ENCODE data around the gene FAM13C.
"Not testable (repeated sequence)": the region's sequence is repeated elsewhere in the genome, so short reads cannot be mapped to it uniquely, and the experiment has no call there.

FAM13C gene

DNA sequence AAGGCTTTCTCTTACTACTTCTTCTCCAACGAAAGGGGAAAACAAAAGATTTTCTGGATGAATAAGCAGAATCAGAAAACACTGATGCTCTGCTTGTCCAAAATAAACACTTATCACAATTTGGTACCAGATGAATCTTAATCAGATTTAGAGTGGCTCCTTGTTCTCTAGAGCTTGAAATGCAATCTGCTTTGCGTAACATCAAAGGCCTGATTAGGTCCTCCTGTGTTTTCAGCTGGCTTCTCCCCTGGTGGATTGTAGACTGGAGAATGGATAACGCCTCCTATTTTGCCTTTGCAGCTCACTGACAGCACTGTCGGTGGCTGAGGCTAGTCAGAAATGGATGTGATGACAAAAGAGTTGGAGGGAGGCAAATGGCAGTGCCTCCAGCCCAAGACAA, 91.2 kb downstream of the FAM13C start:
- DNase-seq, result no peak

GRCh38 chr10:59270492-59270891, 91.9 kb downstream of the FAM13C start:
- DNase-seq, result no peak

- DNase-seq, result no peak
These were observed 92.7 kb downstream of the FAM13C start for GRCh38 chr10:59269651-59270050.

DNA sequence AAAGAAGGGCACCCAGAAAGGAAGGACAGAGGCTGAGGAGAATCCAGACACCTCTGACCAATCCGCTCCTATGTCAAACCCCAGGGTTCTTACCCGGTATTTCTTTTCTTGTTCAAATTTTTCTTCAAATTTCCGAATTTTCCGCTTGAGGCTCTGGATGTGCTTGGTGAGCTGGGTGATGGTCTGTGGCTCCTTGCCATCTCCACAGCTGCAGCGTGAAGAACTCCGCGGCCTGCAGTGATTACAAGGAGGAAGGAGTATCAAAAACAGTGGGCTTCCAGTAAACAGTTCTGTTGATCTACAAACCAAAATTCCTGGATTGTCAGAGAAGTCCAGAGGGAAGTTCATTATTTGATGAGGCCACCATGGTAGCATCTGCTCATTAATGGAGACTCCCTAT, 93.9 kb downstream of the FAM13C start:
- DNase-seq, result no peak

- DNase-seq, result no peak
These were observed 96.0 kb downstream of the FAM13C start for GRCh38 chr10:59266321-59266720.

DNA sequence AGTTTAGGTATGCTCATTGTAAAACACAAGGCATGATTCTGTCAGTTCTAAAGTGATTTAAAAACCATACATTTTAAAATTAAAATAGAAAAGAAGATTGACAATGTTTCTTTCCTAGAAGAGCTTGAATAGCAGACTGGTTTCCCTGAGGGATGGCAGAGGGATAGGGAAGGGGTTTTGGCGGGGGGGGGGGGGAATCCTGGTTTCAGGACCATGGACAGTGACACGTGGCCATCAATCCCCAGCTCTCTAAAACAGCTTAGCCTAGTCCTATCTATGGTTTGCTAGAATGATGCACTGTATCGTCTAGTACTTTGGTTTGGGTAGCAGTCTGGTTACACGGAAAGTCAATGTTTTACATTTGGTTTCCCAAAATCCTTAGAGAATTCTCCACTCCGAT, 97.2 kb downstream of the FAM13C start:
- DNase-seq, result no peak

DNA sequence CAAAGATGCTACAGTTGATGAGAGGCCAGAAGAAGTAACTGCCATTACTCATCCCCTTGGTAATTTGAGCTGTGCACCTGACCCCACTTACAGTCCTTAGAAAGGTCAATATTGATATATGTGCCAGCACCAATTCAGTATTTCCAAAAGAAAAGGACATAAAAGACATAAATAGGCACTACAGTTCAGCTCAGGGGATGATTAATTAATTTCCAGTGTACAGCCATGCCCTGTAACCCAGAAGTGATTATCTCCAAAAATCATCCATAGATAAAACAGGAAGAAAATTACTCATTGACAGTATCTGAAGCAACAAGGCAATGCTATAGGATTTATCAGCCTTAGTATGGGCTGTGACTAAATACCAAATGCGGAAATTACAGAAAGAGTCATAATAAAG, 103.5 kb downstream of the FAM13C start:
- DNase-seq, result peak; percentile 81

DNA sequence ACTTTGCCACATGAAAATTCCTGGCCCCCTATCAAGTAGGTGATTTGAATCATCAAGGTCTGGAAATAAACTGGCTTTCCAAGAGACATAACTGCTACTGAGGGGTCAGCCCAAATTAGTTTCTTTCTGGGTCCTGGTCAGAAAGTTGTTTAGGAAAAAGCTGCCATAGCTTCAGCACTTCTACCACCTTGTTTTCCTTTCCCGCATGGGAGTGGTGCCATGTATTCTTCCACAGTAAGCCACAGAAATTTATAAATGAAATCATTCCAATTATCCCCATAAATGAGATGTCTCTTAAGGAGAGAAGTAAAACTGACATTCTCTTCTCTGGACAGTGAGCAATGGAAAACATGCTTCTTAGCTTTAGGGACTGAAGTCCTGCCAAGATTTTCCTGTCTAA, 105.1 kb downstream of the FAM13C start:
- no peak for DNase-seq

- no peak for DNase-seq
These were observed 106.9 kb downstream of the FAM13C start for GRCh38 chr10:59255463-59255862.

DNA sequence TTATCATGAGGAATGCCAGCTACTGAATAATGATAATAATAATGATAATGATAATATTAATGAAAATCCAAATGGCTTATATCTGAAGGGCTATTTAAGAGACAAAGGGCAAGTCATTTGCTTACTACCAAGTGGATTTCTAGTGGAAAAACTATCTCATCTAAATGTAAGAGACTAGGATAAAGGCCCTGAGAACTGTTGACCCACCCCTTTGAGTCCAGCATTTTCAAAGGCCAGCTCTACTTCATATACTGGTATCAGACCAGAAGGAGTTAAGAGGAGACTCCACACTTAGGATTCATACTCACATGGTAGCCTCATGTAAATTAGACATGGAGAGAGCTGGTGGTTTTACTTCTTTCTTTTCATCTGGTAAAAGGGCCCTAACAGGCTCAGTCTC, 109.9 kb downstream of the FAM13C start:
- no peak for DNase-seq

- no peak for DNase-seq
These were observed 116.7 kb downstream of the FAM13C start for GRCh38 chr10:59245686-59246085.

DNA sequence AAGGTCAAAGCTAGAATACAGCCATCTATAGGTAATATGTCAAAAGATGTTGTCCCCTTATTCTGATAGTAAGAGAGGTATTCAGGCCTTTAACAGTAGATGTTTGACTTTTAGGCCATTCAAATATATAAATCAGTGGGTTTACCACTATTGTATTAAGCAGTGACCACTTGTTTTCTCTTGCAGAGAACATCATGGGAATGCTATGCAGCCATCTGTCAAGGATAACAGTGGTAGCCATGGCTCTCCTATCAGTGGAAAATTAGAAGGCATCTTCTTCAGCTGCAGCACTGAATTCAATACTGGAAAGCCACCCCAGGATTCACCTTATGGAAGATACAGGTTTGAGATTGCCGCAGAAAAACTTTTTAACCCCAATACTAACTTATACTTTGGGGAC, 117.5 kb downstream of the FAM13C start:
- no peak for DNase-seq

GRCh38 chr10:59243611-59244195, 118.6 kb downstream of the FAM13C start:
- DNase-seq, result no peak

DNA sequence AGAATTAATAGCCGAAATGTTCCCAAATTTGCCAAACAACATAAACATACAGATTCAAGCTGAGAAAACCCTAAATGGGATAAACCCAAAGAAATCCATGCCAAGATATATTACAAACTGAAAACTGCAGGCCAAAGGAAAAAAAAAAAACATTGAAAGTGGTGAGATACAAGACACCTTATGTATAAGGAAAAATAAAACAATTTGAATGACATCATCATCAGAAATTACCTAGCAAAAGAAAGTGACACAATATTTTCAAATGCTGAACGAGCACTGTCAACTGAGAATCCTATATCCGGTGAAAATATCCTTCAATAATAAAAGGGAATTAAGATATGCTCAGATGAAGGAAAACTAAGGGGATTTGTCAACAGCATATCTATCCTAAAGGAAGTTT, 119.4 kb downstream of the FAM13C start:
- no peak for DNase-seq

DNA sequence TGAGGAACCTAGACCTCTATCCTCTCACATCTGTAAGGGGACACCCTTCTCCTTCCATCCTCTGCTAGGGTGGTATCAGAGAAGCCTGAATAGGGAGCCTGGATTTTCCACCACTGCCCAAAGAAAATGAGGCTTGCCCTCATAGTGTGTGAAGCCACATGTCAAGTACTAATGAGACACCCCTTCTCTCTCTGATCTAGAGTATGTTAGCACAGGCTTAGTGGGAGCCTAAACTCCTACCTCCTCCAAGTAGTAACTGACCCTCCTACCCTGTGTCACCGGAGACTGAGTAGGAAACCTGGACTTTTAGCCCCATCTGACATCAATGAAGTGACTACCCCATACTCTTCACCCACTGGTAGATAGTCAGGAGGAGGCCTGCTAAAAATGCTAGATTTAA, 120.3 kb downstream of the FAM13C start:
- DNase-seq, result no peak

- DNase-seq, result peak; percentile 40
These were observed 121.7 kb downstream of the FAM13C start for GRCh38 chr10:59240582-59241183.

GRCh38 chr10:59239108-59239507, 123.2 kb downstream of the FAM13C start:
- not testable (repeated sequence) for DNase-seq

DNA sequence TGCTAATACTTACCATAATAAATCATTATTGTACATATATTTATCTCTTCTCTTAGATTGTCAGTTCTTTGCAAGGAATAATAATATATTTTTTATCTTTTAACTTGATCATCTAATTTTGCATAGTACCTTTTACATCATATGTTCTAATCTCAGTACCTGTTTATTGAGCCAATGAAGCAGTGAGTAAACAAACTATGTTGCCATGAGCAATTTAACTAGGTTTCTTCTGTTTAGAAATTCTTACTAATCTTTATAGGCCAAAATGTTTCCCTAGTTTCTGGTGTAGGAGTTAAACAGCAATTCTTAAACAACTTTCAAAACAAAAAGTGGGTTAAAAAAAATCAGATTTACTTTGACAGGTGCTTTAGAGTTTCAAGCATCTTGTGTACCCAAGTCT, 124.6 kb downstream of the FAM13C start:
- no peak for DNase-seq

- no peak for DNase-seq
These were observed 126.2 kb downstream of the FAM13C start for GRCh38 chr10:59236064-59236697.

DNA sequence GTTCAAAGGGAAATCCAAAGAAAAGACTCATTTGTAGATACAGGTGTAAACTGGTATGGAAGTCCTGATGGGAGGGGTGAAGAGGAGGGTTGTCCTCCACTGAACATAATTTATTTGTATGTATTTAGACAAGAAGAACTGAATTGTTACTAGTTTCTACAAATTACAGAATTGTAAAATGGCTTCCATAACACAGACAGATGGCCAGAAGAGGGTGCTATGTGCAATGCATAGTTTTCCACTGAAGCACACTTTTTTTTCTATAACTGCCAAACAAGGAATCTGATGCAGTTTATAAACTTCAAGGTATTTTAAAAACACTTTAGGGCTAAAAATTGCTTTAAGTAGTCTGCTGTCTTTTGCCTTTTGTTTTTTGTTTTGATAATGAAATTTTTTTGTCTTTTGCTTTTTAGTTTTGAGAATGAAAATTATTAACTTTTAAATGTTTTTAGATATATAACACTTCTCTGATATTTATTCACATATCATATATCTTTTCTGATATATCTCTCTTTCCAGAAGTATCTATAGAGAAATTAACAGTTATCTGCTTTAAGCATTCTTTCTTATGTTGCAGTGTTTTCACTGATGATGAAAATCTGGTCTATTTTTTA, 127.4 kb downstream of the FAM13C start:
- DNase-seq, result peak; percentile 22

GRCh38 chr10:59234194-59234593, 128.2 kb downstream of the FAM13C start:
- DNase-seq, result no peak

DNA sequence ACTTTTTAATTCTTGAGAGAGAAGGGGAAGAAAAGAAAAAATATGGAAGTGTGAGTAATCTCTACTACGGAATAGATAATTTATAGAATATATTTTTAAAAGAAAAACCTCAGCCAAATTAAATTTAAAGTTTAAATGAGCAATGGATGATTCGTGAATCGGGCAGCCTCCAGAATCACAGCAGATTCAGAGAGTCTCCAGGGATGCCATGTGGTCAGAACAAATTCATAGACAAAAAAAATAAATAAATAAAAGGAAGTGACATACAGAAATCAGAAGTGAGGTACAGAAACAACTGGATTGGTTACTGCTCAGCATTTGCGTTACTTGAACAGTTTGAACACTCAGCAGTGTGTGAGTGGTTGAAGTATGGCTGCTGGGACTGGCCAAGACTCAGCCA, 132.9 kb downstream of the FAM13C start:
- DNase-seq, result no peak

GRCh38 chr10:59227136-59227673, 135.1 kb downstream of the FAM13C start:
- DNase-seq, result no peak

DNA sequence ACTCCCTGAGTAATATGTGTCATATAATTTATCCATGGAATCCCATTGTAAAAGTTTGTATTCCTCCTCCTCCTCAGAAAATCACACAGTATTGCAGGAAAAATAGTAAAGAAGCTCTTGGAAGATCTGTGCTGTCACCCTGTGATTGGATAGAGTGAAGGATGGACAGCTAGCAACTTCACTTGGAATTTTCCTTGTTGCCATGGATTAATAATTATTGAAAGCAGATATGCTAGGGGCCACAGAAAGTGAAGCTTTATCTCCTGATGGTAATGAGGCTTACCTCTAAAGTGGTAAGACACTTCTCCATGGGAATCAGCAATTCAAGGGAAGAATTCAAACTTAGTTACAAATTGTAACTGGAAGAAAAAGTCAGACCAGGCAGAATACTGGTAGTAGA, 137.1 kb downstream of the FAM13C start:
- DNase-seq, result no peak

Data from NCI-H146 (cell line).